Subcutaneous abdominal adipose tissue (tissue), 5 donors: ENCODE results near the gene SIM2.

Experiments
- H3K27ac ChIP-seq: one replicate; pipeline ENCODE4 v1.7.0; 2013; ENCODE audit warnings: low read depth, mild to moderate bottlenecking, inconsistent platforms, low read length, moderate library complexity
- H3K27me3 ChIP-seq, 5 donors: one replicate each; pipeline ENCODE4 v1.7.0; 2013; ENCODE audit warnings: low read length in 5 of 5, inconsistent platforms in 1 of 5; ENCODE audit not compliant: control insufficient read depth in 5 of 5, insufficient read depth in 4 of 5
- H3K36me3 ChIP-seq, 5 donors: one replicate each; pipeline ENCODE4 v1.7.0; 2013; ENCODE audit warnings: low read length in 5 of 5; ENCODE audit not compliant: control insufficient read depth in 5 of 5, insufficient read depth in 5 of 5
- H3K4me1 ChIP-seq, 5 donors: one replicate each; pipeline ENCODE4 v1.7.0; 2013; ENCODE audit warnings: low read length in 5 of 5, mild to moderate bottlenecking in 3 of 5, moderate library complexity in 1 of 5; ENCODE audit not compliant: control insufficient read depth in 5 of 5, insufficient read depth in 5 of 5
- H3K4me3 ChIP-seq, 5 donors: one replicate each; pipeline ENCODE4 v1.7.0; 2013; ENCODE audit warnings: low read length in 5 of 5, low read depth in 1 of 5
- H3K9ac ChIP-seq, 5 donors: one replicate each; pipeline ENCODE4 v1.7.0; 2013; ENCODE audit warnings: low read length in 5 of 5, mild to moderate bottlenecking in 4 of 5, moderate library complexity in 3 of 5
- H3K9me3 ChIP-seq, 5 donors: one replicate each; pipeline ENCODE4 v1.7.0; 2013; ENCODE audit warnings: low read length in 5 of 5; ENCODE audit not compliant: control insufficient read depth in 5 of 5
- donor health status: healthy.
- donor health status: healthy.
- donor health status: healthy.
- donor health status: healthy.
- donor health status: healthy.

SIM2 gene

GRCh38 chr21:36773117-36773516 lies 74.2 kb downstream of the SIM2 start:
- H3K27ac ChIP-seq, result no peak overlapping the region
- H3K9me3 ChIP-seq, result no peaks in the 10 kb centered on the region
- no peak overlapping the region for H3K9ac ChIP-seq
- H3K4me1 ChIP-seq, result peaks cover 0 to 16% (median 1%) of the 10 kb centered on the region in 5 donors
- H3K4me3 ChIP-seq, result no peak overlapping the region
- no peaks in the 10 kb centered on the region for H3K36me3 ChIP-seq
- H3K27me3 ChIP-seq, result no peaks in the 10 kb centered on the region

- no peaks in the 10 kb centered on the region for H3K9me3 ChIP-seq
- H3K9ac ChIP-seq, result no peak overlapping the region
- H3K27me3 ChIP-seq, result no peaks in the 10 kb centered on the region
- no peak overlapping the region for H3K27ac ChIP-seq
- H3K4me1 ChIP-seq, result peaks cover 0 to 9% (median 1%) of the 10 kb centered on the region in 5 donors
- H3K36me3 ChIP-seq, result no peaks in the 10 kb centered on the region
- no peak overlapping the region for H3K4me3 ChIP-seq
Observed at GRCh38 chr21:36773995-36774394, 75.1 kb downstream of the SIM2 start.

GRCh38 chr21:36776981-36777617 lies 78.2 kb downstream of the SIM2 start:
- Histone ChIP-seq H3K4me1 (peaks cover 0 to 1% (median 0%) of the 10 kb centered on the region in 5 donors), H3K9me3 (no peaks in the 10 kb centered on the region), H3K4me3 (no peak overlapping the region), H3K27me3 (no peaks in the 10 kb centered on the region), H3K27ac (no peak overlapping the region), H3K9ac (no peak overlapping the region), H3K36me3 (no peaks in the 10 kb centered on the region)

DNA sequence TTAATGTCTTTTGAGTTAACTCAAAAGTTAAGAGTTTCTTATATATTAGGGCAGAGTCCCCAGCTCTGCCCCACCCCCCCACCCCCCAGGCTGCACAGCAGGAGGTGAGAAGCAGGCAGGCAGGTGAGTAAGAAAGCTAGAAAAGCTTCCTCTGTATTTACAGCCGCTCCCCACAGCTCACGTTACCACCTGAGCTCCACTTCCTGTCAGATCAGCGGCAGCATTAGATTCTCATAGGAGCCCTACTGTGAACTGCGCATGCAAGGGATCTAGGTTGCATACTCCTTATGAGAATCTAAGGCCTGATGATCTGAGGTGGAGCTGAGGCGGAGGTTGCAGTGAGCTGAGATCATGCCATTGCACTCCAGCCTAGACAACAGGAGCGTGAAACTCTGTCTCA lies 81.9 kb downstream of the SIM2 start:
- no peak overlapping the region for H3K9ac ChIP-seq
- H3K4me1 ChIP-seq, result peaks cover 0 to 3% (median 0%) of the 10 kb centered on the region in 5 donors
- H3K27ac ChIP-seq, result no peak overlapping the region
- no peaks in the 10 kb centered on the region for H3K27me3 ChIP-seq
- H3K36me3 ChIP-seq, result no peaks in the 10 kb centered on the region
- H3K4me3 ChIP-seq, result no peak overlapping the region
- no peaks in the 10 kb centered on the region for H3K9me3 ChIP-seq

GRCh38 chr21:36783612-36784374 lies 84.9 kb downstream of the SIM2 start:
- H3K4me1 ChIP-seq, result peaks cover 0 to 3% (median 0%) of the 10 kb centered on the region in 5 donors
- no peaks in the 10 kb centered on the region for H3K9me3 ChIP-seq
- H3K27me3 ChIP-seq, result no peaks in the 10 kb centered on the region
- H3K4me3 ChIP-seq, result no peak overlapping the region
- H3K9ac ChIP-seq, result no peak overlapping the region
- H3K36me3 ChIP-seq, result no peaks in the 10 kb centered on the region
- no peak overlapping the region for H3K27ac ChIP-seq

DNA sequence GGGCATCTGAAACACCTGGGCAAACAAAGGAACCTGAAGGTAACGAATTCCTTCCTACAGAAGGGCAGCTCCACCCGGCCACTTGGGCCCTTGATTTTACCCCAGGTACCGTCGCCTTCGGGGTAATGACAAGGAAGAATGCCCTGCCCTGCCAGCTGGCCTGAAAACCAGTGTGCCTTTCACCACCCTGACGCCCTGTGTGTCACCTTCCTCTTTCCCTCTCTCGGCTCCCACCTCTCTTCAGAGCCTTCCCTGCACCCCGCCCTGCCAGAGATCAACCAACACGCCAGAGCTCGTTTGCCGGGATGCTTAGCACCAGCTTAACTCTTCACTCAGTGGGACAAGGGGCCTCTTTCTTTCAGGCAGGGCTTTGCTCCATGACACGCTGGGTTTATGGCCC lies 86.0 kb downstream of the SIM2 start:
- H3K36me3 ChIP-seq, result no peaks in the 10 kb centered on the region

GRCh38 chr21:36785615-36786014 lies 86.7 kb downstream of the SIM2 start:
- H3K4me1 ChIP-seq, result peaks cover 0 to 3% (median 0%) of the 10 kb centered on the region in 5 donors
- no peak overlapping the region for H3K27ac ChIP-seq
- H3K9ac ChIP-seq, result no peak overlapping the region
- no peaks in the 10 kb centered on the region for H3K27me3 ChIP-seq
- no peak overlapping the region for H3K4me3 ChIP-seq
- no peaks in the 10 kb centered on the region for H3K9me3 ChIP-seq
- no peaks in the 10 kb centered on the region for H3K36me3 ChIP-seq

More for the DNA sequence above, 86.0 kb downstream of the SIM2 start:
- no peaks in the 10 kb centered on the region for H3K27me3 ChIP-seq
- H3K27ac ChIP-seq, result no peak overlapping the region
- peaks cover 0 to 3% (median 0%) of the 10 kb centered on the region in 5 donors for H3K4me1 ChIP-seq
- no peaks in the 10 kb centered on the region for H3K9me3 ChIP-seq
- H3K4me3 ChIP-seq, result no peak overlapping the region
- H3K9ac ChIP-seq, result no peak overlapping the region

DNA sequence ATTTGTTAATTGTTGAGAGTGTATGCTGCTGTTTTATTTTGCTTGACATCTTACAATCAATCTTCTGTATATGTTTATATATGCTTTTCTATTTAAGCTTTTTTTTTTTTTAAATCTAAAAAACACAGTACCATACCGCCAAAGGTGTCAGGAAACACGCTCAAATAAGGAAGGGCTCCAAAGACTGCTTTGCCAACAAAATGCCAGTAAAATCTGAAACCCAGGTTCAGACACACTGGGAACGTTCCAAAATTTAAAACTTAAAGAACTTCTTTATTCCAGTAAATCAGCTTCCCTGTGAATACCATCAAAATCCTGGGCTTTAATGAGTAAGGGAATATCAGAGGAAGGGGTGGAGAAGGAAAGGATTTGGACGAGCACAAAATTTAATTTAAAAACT lies 87.3 kb downstream of the SIM2 start:
- H3K9ac ChIP-seq, result no peak overlapping the region
- H3K4me3 ChIP-seq, result no peak overlapping the region
- H3K27me3 ChIP-seq, result no peaks in the 10 kb centered on the region
- no peaks in the 10 kb centered on the region for H3K9me3 ChIP-seq
- H3K27ac ChIP-seq, result no peak overlapping the region
- no peaks in the 10 kb centered on the region for H3K36me3 ChIP-seq
- peaks cover 0 to 3% (median 0%) of the 10 kb centered on the region in 5 donors for H3K4me1 ChIP-seq

GRCh38 chr21:36788120-36788638 lies 89.3 kb downstream of the SIM2 start:
- H3K27ac ChIP-seq, result no peak overlapping the region
- H3K9ac ChIP-seq, result no peak overlapping the region

DNA sequence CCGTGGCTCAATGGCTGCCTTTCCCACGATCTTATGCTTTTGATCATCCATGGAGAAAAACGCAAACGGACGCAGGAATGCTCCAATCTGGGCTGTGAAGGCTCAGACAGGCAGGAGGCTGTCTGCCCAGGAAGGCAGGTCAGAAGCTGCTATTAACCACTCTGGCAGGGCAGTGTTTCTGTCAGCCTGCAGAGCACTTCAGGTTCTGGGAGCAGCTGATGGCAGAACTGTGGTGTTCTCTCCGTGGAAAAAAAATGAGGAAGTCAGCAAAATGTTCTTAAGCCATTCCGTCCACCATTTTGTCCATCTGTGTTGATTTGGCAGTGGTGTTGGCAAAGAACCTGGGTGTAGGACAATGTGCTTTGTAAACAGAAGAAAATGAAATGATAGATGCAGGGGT lies 91.7 kb downstream of the SIM2 start:
- Histone ChIP-seq H3K27ac (no peak overlapping the region), H3K9me3 (no peaks in the 10 kb centered on the region), H3K27me3 (no peaks in the 10 kb centered on the region), H3K36me3 (no peaks in the 10 kb centered on the region), H3K4me3 (no peak overlapping the region), H3K9ac (no peak overlapping the region), H3K4me1 (peaks cover 0 to 3% (median 0%) of the 10 kb centered on the region in 5 donors)

More at GRCh38 chr21:36788120-36788638, 89.3 kb downstream of the SIM2 start:
- Histone ChIP-seq H3K27me3 (no peaks in the 10 kb centered on the region), H3K4me1 (peaks cover 0 to 3% (median 0%) of the 10 kb centered on the region in 5 donors), H3K9me3 (no peaks in the 10 kb centered on the region), H3K36me3 (no peaks in the 10 kb centered on the region), H3K4me3 (no peak overlapping the region)
